ENCODE data around the gene NBR1.
"Not testable (repeated sequence)": the region's sequence is repeated elsewhere in the genome, so short reads cannot be mapped to it uniquely, and the experiment has no call there.

NBR1 gene

GRCh38 chr17:43159957-43160356, 11.1 kb upstream of the NBR1 start:
- not testable (repeated sequence) for DNase-seq

GRCh38 chr17:43165971-43166370, 5.0 kb upstream of the NBR1 start:
- not testable (repeated sequence) for DNase-seq

- DNase-seq: no peak
Measured at GRCh38 chr17:43169561-43170139, 1.4 kb upstream of the NBR1 start.

- DNase-seq: peak; percentile 81
Measured at GRCh38 chr17:43170140-43170765, 761 bp upstream of the NBR1 start.

- DNase-seq: no peak
Measured at GRCh38 chr17:43171586-43172487, 823 bp downstream of the NBR1 start.

- DNase-seq: no peak
Measured at GRCh38 chr17:43175213-43176118, 4.5 kb downstream of the NBR1 start.

GRCh38 chr17:43176119-43176570, 5.1 kb downstream of the NBR1 start:
- DNase-seq: no peak

- DNase-seq: no peak
Measured at GRCh38 chr17:43183921-43184320, 12.9 kb downstream of the NBR1 start.

- DNase-seq: not testable (repeated sequence)
Measured at GRCh38 chr17:43186656-43187055, 15.6 kb downstream of the NBR1 start.

GRCh38 chr17:43193251-43193650, 22.2 kb downstream of the NBR1 start:
- DNase-seq: no peak

- no peak for DNase-seq
Measured at GRCh38 chr17:43199633-43200032, 28.6 kb downstream of the NBR1 start.

GRCh38 chr17:43200127-43200526, 29.1 kb downstream of the NBR1 start:
- no peak for DNase-seq

- DNase-seq: not testable (repeated sequence)
Measured at GRCh38 chr17:43203013-43203412, 32.0 kb downstream of the NBR1 start.

GRCh38 chr17:43210576-43210975, 39.6 kb downstream of the NBR1 start:
- DNase-seq: no peak

GRCh38 chr17:43211123-43211479, 40.1 kb downstream of the NBR1 start:
- no peak for DNase-seq

- DNase-seq: peak; percentile 69
Measured at GRCh38 chr17:43211480-43212402, 40.7 kb downstream of the NBR1 start, which contains the start of gene TMEM106A. TSS of gene TMEM106A (plus strand) at chr17:43211875. CDS start at chr17:43213042, 1,167 bp downstream.

- DNase-seq: no peak
Measured at GRCh38 chr17:43212641-43213490, 41.9 kb downstream of the NBR1 start.

- no peak for DNase-seq
Measured at GRCh38 chr17:43213545-43213944, 42.5 kb downstream of the NBR1 start.

- DNase-seq: no peak
Measured at GRCh38 chr17:43215341-43215740, 44.3 kb downstream of the NBR1 start.

GRCh38 chr17:43216369-43216761, 45.4 kb downstream of the NBR1 start:
- no peak for DNase-seq

Data from activated effector memory CD4-positive, alpha-beta T cell treated with Interleukin-2 at 50 U/mL for 16 hours (primary cell).